Measurements from ENCODE around the gene ZNF428.

- no peak for TF ChIP-seq CTCF (conservative IDR thresholded peaks at IDR 0.05; ENCODE audit: low read length)
- no peak for TF ChIP-seq EZH2phosphoT487 (IDR thresholded peaks at IDR 0.05; ENCODE audit: borderline replicate concordance, low read depth, low read length)
Observed at GRCh38 chr19:43584484-43584883, 34.9 kb downstream of the ZNF428 start.
